B cell (primary cell): ENCODE results near the gene PMM1. TPM values are rescaled to one million over a fixed set of nuclear protein-coding genes. Genes with fewer than 3 reads are reported as not detected.

ENCODE experiments used
- ATAC-seq: fragments of 200-7000 bp; cut with Tn5 transposase; one replicate; pipeline ENCODE4 v1.10.0; 2021; ENCODE audit warnings: low read depth, mild to moderate bottlenecking, moderate number of reproducible peaks, moderate library complexity
- CTCF ChIA-PET: fragments of 350-600 bp; sonication (Branson Sonifier 250); formaldehyde crosslinking; loops from one replicate; lab custom pipeline; 2021; ENCODE audit warnings: antibody characterized with exemption, inconsistent platforms; lab: Charles Lee
- POLR2A ChIA-PET: fragments of 350-600 bp; sonication (Branson Sonifier 250); formaldehyde crosslinking; loops from one replicate; lab custom pipeline; 2021; ENCODE audit warnings: antibody characterized with exemption; lab: Charles Lee
- DNase-seq: peaks from one replicate; pipeline ENCODE4 v3.0.0; 2013
- H2AFZ ChIP-seq: 2 replicates; pipeline ENCODE4 v1.6.1; 2012; ENCODE audit warnings: mild to moderate bottlenecking, low read depth, low read length; ENCODE audit not compliant: insufficient read depth, poor library complexity, severe bottlenecking
- H3K27ac ChIP-seq, 2 donors: 1 replicate in 1 of 2; 2 replicates in 1 of 2; pipeline ENCODE4 v1.5.1; 2012 to 2013; ENCODE audit warnings: low read length in 2 of 2, mild to moderate bottlenecking in 2 of 2, moderate library complexity in 1 of 2
- H3K27me3 ChIP-seq, 4 experiments: fragments of 200-600 bp in 1 of 4; sonication (generic) in 1 of 4; replicated peaks in 1 of 4; 1 replicate in 2 of 4; 2 replicates in 2 of 4; pipeline versions ENCODE4 v1.6.1 to v1.7.0; 2013 to 2016; ENCODE audit warnings: low read length in 3 of 4, mild to moderate bottlenecking in 2 of 4, mixed read lengths in 1 of 4, moderate library complexity in 1 of 4; ENCODE audit not compliant: insufficient read depth in 4 of 4, control insufficient read depth in 3 of 4; ENCODE audit errors: control extremely low read depth in 1 of 4
- H3K36me3 ChIP-seq, 2 experiments: replicated peaks in 1 of 2; 1 replicate in 1 of 2; 2 replicates in 1 of 2; pipeline versions ENCODE4 v1.6.1 to v1.7.1; 2013; ENCODE audit warnings: low read length in 1 of 2; ENCODE audit not compliant: insufficient read depth in 2 of 2, control insufficient read depth in 1 of 2; ENCODE audit errors: control extremely low read depth in 1 of 2, extremely low read depth in 1 of 2
- H3K4me1 ChIP-seq, 2 donors: fragments of 200-600 bp in 1 of 2; sonication (generic) in 1 of 2; 1 replicate in 1 of 2; 2 replicates in 1 of 2; pipeline versions ENCODE4 v1.5.1 to v1.6.1; 2013 to 2017; ENCODE audit warnings: low read length in 2 of 2; ENCODE audit not compliant: control insufficient read depth in 2 of 2, insufficient read depth in 2 of 2
- H3K4me2 ChIP-seq: replicated peaks from 2 replicates; pipeline ENCODE3; 2012; ENCODE audit warnings: mild to moderate bottlenecking, low read depth, low read length; ENCODE audit not compliant: poor library complexity, severe bottlenecking
- H3K4me3 ChIP-seq, 5 experiments: fragments of 200-600 bp in 1 of 5; sonication (generic) in 1 of 5; 1 replicate in 3 of 5; 2 replicates in 2 of 5; pipeline versions ENCODE4 v1.5.1 to v1.7.0; 2011 to 2016; ENCODE audit warnings: low read length in 4 of 5, mild to moderate bottlenecking in 4 of 5, low read depth in 2 of 5, control low read depth in 1 of 5, moderate library complexity in 1 of 5; ENCODE audit not compliant: insufficient read depth in 1 of 5; ENCODE audit errors: control extremely low read depth in 1 of 5, extremely low read depth in 1 of 5
- H3K79me2 ChIP-seq: fragments of 200-600 bp; sonication (generic); one replicate; pipeline ENCODE4 v1.6.0; 2016; ENCODE audit warnings: low read length; ENCODE audit not compliant: control insufficient read depth, insufficient read depth
- H3K9ac ChIP-seq: fragments of 200-600 bp; sonication (generic); 2 replicates; pipeline ENCODE4 v1.6.1; 2017; ENCODE audit warnings: mild to moderate bottlenecking, low read length, moderate library complexity
- H3K9me3 ChIP-seq, 3 donors: one replicate each; pipeline versions ENCODE4 v1.6.1 to v1.7.1; 2013; ENCODE audit warnings: low read length in 2 of 3; ENCODE audit not compliant: control insufficient read depth in 2 of 3, insufficient read depth in 1 of 3; ENCODE audit errors: control extremely low read depth in 1 of 3
- H4K20me1 ChIP-seq: 2 replicates; pipeline ENCODE4 v1.6.0; 2012; ENCODE audit warnings: mild to moderate bottlenecking, low read length; ENCODE audit not compliant: insufficient read depth, control insufficient read depth, poor library complexity, severe bottlenecking
- H3K27ac Mint-ChIP-seq: one replicate; pipeline ENCODE4 v1.8.0; 2021; ENCODE audit warnings: mixed read lengths
- H3K27me3 Mint-ChIP-seq: one replicate; pipeline ENCODE4 v1.8.0; 2021; ENCODE audit warnings: mixed read lengths
- H3K4me1 Mint-ChIP-seq: one replicate; pipeline ENCODE4 v1.8.0; 2021; ENCODE audit warnings: mixed read lengths
- H3K4me3 Mint-ChIP-seq: one replicate; pipeline ENCODE4 v1.8.0; 2021; ENCODE audit warnings: mixed read lengths
- H3K9me3 Mint-ChIP-seq: one replicate; pipeline ENCODE4 v1.8.0; 2022; ENCODE audit warnings: mixed read lengths; ENCODE audit not compliant: insufficient read depth
- CTCF ChIP-seq: fragments of 200-600 bp; IDR thresholded peaks from one replicate; pipeline ENCODE4 v1.8.0; 2022; ENCODE audit warnings: antibody characterized with exemption, mild to moderate bottlenecking
- EZH2 ChIP-seq: IDR thresholded peaks from 2 replicates; pipeline ENCODE4 v1.6.1; 2012; ENCODE audit warnings: borderline replicate concordance, low read depth, mild to moderate bottlenecking, moderate library complexity, low read length; ENCODE audit not compliant: insufficient read depth, poor library complexity, severe bottlenecking
- WGBS: methylation state at CpG from one replicate; pipeline ENCODE4 v1.1.5; 2013; ENCODE audit warnings: missing lambda C conversion rate; ENCODE audit not compliant: insufficient coverage; 5-methylcytosine and 5-hydroxymethylcytosine counted together
- intact Hi-C: fragments of 100-400 bp; cut with micrococcal nuclease; formaldehyde crosslinking; loops from one replicate; pipeline ENCODE4 v1.10.0; 2022
- polyA plus RNA-seq: library from polyadenylated mRNA; depleted of rRNA; stranded (reverse); fragments of >200 nt; gene quantifications from 2 replicates; pipeline ENCODE4 v1.2.3, GENCODE V29; 2012
- total RNA-seq, 2 donors: library from RNA; stranded (reverse); fragments of 120-200 nt in 1 of 2; gene quantifications; 1 replicate in 1 of 2; 2 replicates in 1 of 2; pipeline versions ENCODE4 v1.2.3 to v1.2.4, GENCODE V29; 2013 to 2022

PMM1 gene
- total and polyA plus RNA-seq, 2 donors (not counting 1 experiment from before 2014, with no cell fraction given): 23.3 to 24.8 TPM

GRCh38 chr22:41528938-41529561 lies 60.6 kb downstream of the PMM1 start:
- no peak overlapping the region for H3K4me3 Mint-ChIP-seq
- peak overlapping the region; percentile 10 for H3K27ac Mint-ChIP-seq

More at GRCh38 chr22:41528938-41529561, 60.6 kb downstream of the PMM1 start:
- Histone ChIP-seq H3K79me2 (peaks cover 17% of the 10 kb centered on the region), H3K27ac (no peak overlapping the region), H3K27me3 (no peaks in the 10 kb centered on the region), H3K36me3 (peaks cover 0 to 79% of the 10 kb centered on the region in 2 experiments), H3K4me2 (no peak overlapping the region), H2AFZ (no peak overlapping the region), H3K9me3 (no peaks in the 10 kb centered on the region), H3K4me3 (no peak overlapping the region), H4K20me1 (peaks cover 43% of the 10 kb centered on the region), H3K4me1 (peaks cover 7 to 12% of the 10 kb centered on the region in 2 donors), H3K9ac (no peak overlapping the region)
- H3K4me1 Mint-ChIP-seq: peaks cover 15% of the 10 kb centered on the region
- intact Hi-C loops: no loop called here
- 96% methylated on average over 13 of the region's 13 CpGs for WGBS
- ATAC-seq (no peak), DNase-seq (no peak)
- POLR2A ChIA-PET: no interaction called here
- CTCF ChIA-PET: interaction anchor here (13.2 kb wide), 1 partner anchor 122 kb away, joined by 228 read pairs; no protein-coding TSS in a partner anchor
- H3K9me3 Mint-ChIP-seq: no peaks in the 10 kb centered on the region
- TF ChIP-seq CTCF (no peak), EZH2 (no peak)
- no peaks in the 10 kb centered on the region for H3K27me3 Mint-ChIP-seq
